Measurements from ENCODE around the gene CARD9.

The CARD9 gene

GRCh38 chr9:136359774-136360718, 13.4 kb downstream of the CARD9 start:
- no peak overlapping the region for H2BK120ac ChIP-seq (ENCODE audit: low read depth, low read length)
- no peak overlapping the region for H2AK5ac ChIP-seq (ENCODE audit: low read depth, low read length)
- no peak overlapping the region for H3K4me3 ChIP-seq (ENCODE audit: low read length in 2 of 2)
- peaks cover 0 to 2% (median 0%) of the 10 kb centered on the region in 3 experiments for H3K27me3 ChIP-seq (ENCODE audit: control insufficient read depth in 3 of 3, insufficient read depth in 3 of 3, low read depth in 1 of 3, low read length in 3 of 3)
- DNase-seq (ENCODE audit: low spot score) = no peak
- H2BK12ac ChIP-seq (ENCODE audit: low read length) = no peak overlapping the region
- no peak overlapping the region for H3K27ac ChIP-seq (replicated peaks; ENCODE audit: low read length)
- H3K4me1 ChIP-seq (ENCODE audit: control insufficient read depth in 2 of 2, insufficient read depth in 1 of 2, low read depth in 1 of 2, low read length in 2 of 2) = peaks cover 6 to 7% of the 10 kb centered on the region in 2 donors
- no peak overlapping the region for H2AFZ ChIP-seq (ENCODE audit: low read length)
- H3K14ac ChIP-seq (ENCODE audit: low read length) = peak overlapping the region; percentile 38
- H3K9ac ChIP-seq (ENCODE audit: low read depth, low read length, poor library complexity) = peak overlapping the region; percentile 60
- peak overlapping the region; percentile 66 for H3K4ac ChIP-seq (ENCODE audit: low read length)
- H3K79me1 ChIP-seq (ENCODE audit: low read depth, low read length) = peaks cover 13% of the 10 kb centered on the region
- H3K36me3 ChIP-seq (replicated peaks in 1 of 2; ENCODE audit: control insufficient read depth in 2 of 2, insufficient read depth in 2 of 2, low read length in 2 of 2) = peaks cover 6 to 41% of the 10 kb centered on the region in 2 donors
- H3K4me2 ChIP-seq (ENCODE audit: insufficient read depth, low read length, poor library complexity, severe bottlenecking) = no peak overlapping the region
- peak overlapping the region; percentile 72 for H4K91ac ChIP-seq (ENCODE audit: low read depth, low read length, poor library complexity)
- H3K18ac ChIP-seq (ENCODE audit: low read length) = peak overlapping the region; percentile 76
- H4K8ac ChIP-seq (ENCODE audit: low read depth, low read length) = peak overlapping the region; percentile 65
- H3K9me3 ChIP-seq (replicated peaks in 1 of 2; ENCODE audit: control insufficient read depth in 2 of 2, insufficient read depth in 1 of 2, low read depth in 1 of 2, low read length in 2 of 2) = peaks cover 0 to 3% of the 10 kb centered on the region in 2 donors
- H3K23ac ChIP-seq (ENCODE audit: low read depth, low read length, poor library complexity) = peak overlapping the region; percentile 85
- H2BK5ac ChIP-seq (ENCODE audit: low read length) = no peak overlapping the region
- WGBS, 2 donors (ENCODE audit: extremely low coverage in 2 of 2, insufficient read length in 2 of 2, insufficient replicate concordance in 1 of 2) = no CpG with 5 or more reads among the region's 38 CpGs
- no peak overlapping the region for H2BK15ac ChIP-seq (ENCODE audit: low read length)

- Histone ChIP-seq H3K9me3 (replicated peaks in 1 of 2; ENCODE audit: control insufficient read depth in 2 of 2, insufficient read depth in 1 of 2, low read depth in 1 of 2, low read length in 2 of 2) (peaks cover 0 to 2% of the 10 kb centered on the region in 2 donors), H3K14ac (ENCODE audit: low read length) (no peak overlapping the region), H3K79me1 (ENCODE audit: low read depth, low read length) (peaks cover 11% of the 10 kb centered on the region), H3K4ac (ENCODE audit: low read length) (no peak overlapping the region), H3K18ac (ENCODE audit: low read length) (no peak overlapping the region), H4K91ac (ENCODE audit: low read depth, low read length, poor library complexity) (no peak overlapping the region), H2AK5ac (ENCODE audit: low read depth, low read length) (no peak overlapping the region), H3K23ac (ENCODE audit: low read depth, low read length, poor library complexity) (no peak overlapping the region), H3K9ac (ENCODE audit: low read depth, low read length, poor library complexity) (no peak overlapping the region), H4K8ac (ENCODE audit: low read depth, low read length) (no peak overlapping the region), H2BK120ac (ENCODE audit: low read depth, low read length) (no peak overlapping the region), H3K4me3 (ENCODE audit: low read length in 2 of 2) (no peak overlapping the region), H3K36me3 (replicated peaks in 1 of 2; ENCODE audit: control insufficient read depth in 2 of 2, insufficient read depth in 2 of 2, low read length in 2 of 2) (peaks cover 6 to 38% of the 10 kb centered on the region in 2 donors), H3K27ac (replicated peaks; ENCODE audit: low read length) (no peak overlapping the region), H3K4me2 (ENCODE audit: insufficient read depth, low read length, poor library complexity, severe bottlenecking) (no peak overlapping the region), H2BK12ac (ENCODE audit: low read length) (no peak overlapping the region), H2BK15ac (ENCODE audit: low read length) (no peak overlapping the region), H2AFZ (ENCODE audit: low read length) (no peak overlapping the region), H2BK5ac (ENCODE audit: low read length) (no peak overlapping the region), H3K27me3 (ENCODE audit: control insufficient read depth in 3 of 3, insufficient read depth in 3 of 3, low read depth in 1 of 3, low read length in 3 of 3) (peaks cover 0 to under 1% (median 0%) of the 10 kb centered on the region in 3 experiments), H3K4me1 (ENCODE audit: control insufficient read depth in 2 of 2, insufficient read depth in 1 of 2, low read depth in 1 of 2, low read length in 2 of 2) (peaks cover 5% of the 10 kb centered on the region in 2 donors)
- no peak for DNase-seq (ENCODE audit: low spot score)
- WGBS, 2 donors (ENCODE audit: extremely low coverage in 2 of 2, insufficient read length in 2 of 2, insufficient replicate concordance in 1 of 2) = no CpG with 5 or more reads among the region's 2 CpGs
Measured at GRCh38 chr9:136358888-136359287, 14.6 kb downstream of the CARD9 start.

GRCh38 chr9:136358016-136358415, 15.5 kb downstream of the CARD9 start:
- peak overlapping the region; percentile 27 for H3K23ac ChIP-seq (ENCODE audit: low read depth, low read length, poor library complexity)
- H3K79me1 ChIP-seq (ENCODE audit: low read depth, low read length) = peaks cover 9% of the 10 kb centered on the region
- H3K27me3 ChIP-seq (ENCODE audit: control insufficient read depth in 3 of 3, insufficient read depth in 3 of 3, low read depth in 1 of 3, low read length in 3 of 3) = no peaks in the 10 kb centered on the region
- H3K9me3 ChIP-seq (replicated peaks in 1 of 2; ENCODE audit: control insufficient read depth in 2 of 2, insufficient read depth in 1 of 2, low read depth in 1 of 2, low read length in 2 of 2) = no peaks in the 10 kb centered on the region
- H3K9ac ChIP-seq (ENCODE audit: low read depth, low read length, poor library complexity) = no peak overlapping the region
- H4K91ac ChIP-seq (ENCODE audit: low read depth, low read length, poor library complexity) = no peak overlapping the region
- H3K4ac ChIP-seq (ENCODE audit: low read length) = no peak overlapping the region
- peaks cover 2 to 3% of the 10 kb centered on the region in 2 donors for H3K4me1 ChIP-seq (ENCODE audit: control insufficient read depth in 2 of 2, insufficient read depth in 1 of 2, low read depth in 1 of 2, low read length in 2 of 2)
- no peak overlapping the region for H2BK12ac ChIP-seq (ENCODE audit: low read length)
- H3K27ac ChIP-seq (replicated peaks; ENCODE audit: low read length) = no peak overlapping the region
- H2AK5ac ChIP-seq (ENCODE audit: low read depth, low read length) = no peak overlapping the region
- no peak overlapping the region for H3K4me2 ChIP-seq (ENCODE audit: insufficient read depth, low read length, poor library complexity, severe bottlenecking)
- H3K36me3 ChIP-seq (replicated peaks in 1 of 2; ENCODE audit: control insufficient read depth in 2 of 2, insufficient read depth in 2 of 2, low read length in 2 of 2) = peaks cover 6 to 38% of the 10 kb centered on the region in 2 donors
- H2AFZ ChIP-seq (ENCODE audit: low read length) = no peak overlapping the region
- no peak overlapping the region for H2BK5ac ChIP-seq (ENCODE audit: low read length)
- H3K18ac ChIP-seq (ENCODE audit: low read length) = no peak overlapping the region
- WGBS, 2 donors (ENCODE audit: extremely low coverage in 2 of 2, insufficient read length in 2 of 2, insufficient replicate concordance in 1 of 2) = no CpG with 5 or more reads among the region's 29 CpGs
- DNase-seq (ENCODE audit: low spot score) = no peak
- no peak overlapping the region for H2BK15ac ChIP-seq (ENCODE audit: low read length)
- H3K4me3 ChIP-seq (ENCODE audit: low read length in 2 of 2) = no peak overlapping the region
- H2BK120ac ChIP-seq (ENCODE audit: low read depth, low read length) = no peak overlapping the region
- H4K8ac ChIP-seq (ENCODE audit: low read depth, low read length) = no peak overlapping the region
- no peak overlapping the region for H3K14ac ChIP-seq (ENCODE audit: low read length)

GRCh38 chr9:136357202-136357725, 16.2 kb downstream of the CARD9 start:
- Histone ChIP-seq H3K27me3 (ENCODE audit: control insufficient read depth in 3 of 3, insufficient read depth in 3 of 3, low read depth in 1 of 3, low read length in 3 of 3) (no peaks in the 10 kb centered on the region), H2BK5ac (ENCODE audit: low read length) (no peak overlapping the region), H4K91ac (ENCODE audit: low read depth, low read length, poor library complexity) (no peak overlapping the region), H4K8ac (ENCODE audit: low read depth, low read length) (no peak overlapping the region), H3K18ac (ENCODE audit: low read length) (no peak overlapping the region), H3K4ac (ENCODE audit: low read length) (no peak overlapping the region), H3K9me3 (replicated peaks in 1 of 2; ENCODE audit: control insufficient read depth in 2 of 2, insufficient read depth in 1 of 2, low read depth in 1 of 2, low read length in 2 of 2) (no peaks in the 10 kb centered on the region), H3K23ac (ENCODE audit: low read depth, low read length, poor library complexity) (no peak overlapping the region), H3K27ac (replicated peaks; ENCODE audit: low read length) (no peak overlapping the region), H3K4me2 (ENCODE audit: insufficient read depth, low read length, poor library complexity, severe bottlenecking) (no peak overlapping the region), H3K9ac (ENCODE audit: low read depth, low read length, poor library complexity) (no peak overlapping the region), H2BK12ac (ENCODE audit: low read length) (no peak overlapping the region), H2AK5ac (ENCODE audit: low read depth, low read length) (no peak overlapping the region), H3K79me1 (ENCODE audit: low read depth, low read length) (peaks cover 10% of the 10 kb centered on the region), H2AFZ (ENCODE audit: low read length) (no peak overlapping the region), H3K14ac (ENCODE audit: low read length) (no peak overlapping the region), H3K4me3 (ENCODE audit: low read length in 2 of 2) (no peak overlapping the region), H2BK15ac (ENCODE audit: low read length) (no peak overlapping the region), H2BK120ac (ENCODE audit: low read depth, low read length) (no peak overlapping the region), H3K36me3 (replicated peaks in 1 of 2; ENCODE audit: control insufficient read depth in 2 of 2, insufficient read depth in 2 of 2, low read length in 2 of 2) (peaks cover 6 to 38% of the 10 kb centered on the region in 2 donors), H3K4me1 (ENCODE audit: control insufficient read depth in 2 of 2, insufficient read depth in 1 of 2, low read depth in 1 of 2, low read length in 2 of 2) (no peaks in the 10 kb centered on the region)
- no CpG with 5 or more reads among the region's 22 CpGs for WGBS, 2 donors (ENCODE audit: extremely low coverage in 2 of 2, insufficient read length in 2 of 2, insufficient replicate concordance in 1 of 2)
- DNase-seq (ENCODE audit: low spot score) = no peak
